Stomach (tissue), 4 donors: ENCODE data around the gene TBC1D1.

Source experiments
- POLR2A ChIP-seq, 4 donors: fragments of 450-650 bp; IDR thresholded peaks; one replicate each; pipeline ENCODE4 v1.6.1; 2016; ENCODE audit warnings: antibody characterized with exemption in 4 of 4, control low read depth in 2 of 4, mild to moderate bottlenecking in 1 of 4, moderate library complexity in 1 of 4
- POLR2AphosphoS5 ChIP-seq, 3 donors: sonication (generic); formaldehyde crosslinking; IDR thresholded peaks; one replicate each; pipeline ENCODE4 v1.6.1; 2016; ENCODE audit warnings: antibody characterized with exemption in 3 of 3
- TF ChIP-seq, protein P1 (sequence below), 7 experiments: fragments of 450-650 bp in 4 of 7; fragments of 200-600 bp in 3 of 7; sonication (generic) in 3 of 7; IDR thresholded peaks; one replicate each; pipeline ENCODE4 v1.5.1; 2016 to 2019; ENCODE audit warnings: antibody characterized with exemption in 7 of 7, control low read depth in 2 of 7, mild to moderate bottlenecking in 1 of 7

GRCh38 chr4:37953156-37953555 is 62.3 kb downstream of the TBC1D1 start:
- TF ChIP-seq, protein P1, sequence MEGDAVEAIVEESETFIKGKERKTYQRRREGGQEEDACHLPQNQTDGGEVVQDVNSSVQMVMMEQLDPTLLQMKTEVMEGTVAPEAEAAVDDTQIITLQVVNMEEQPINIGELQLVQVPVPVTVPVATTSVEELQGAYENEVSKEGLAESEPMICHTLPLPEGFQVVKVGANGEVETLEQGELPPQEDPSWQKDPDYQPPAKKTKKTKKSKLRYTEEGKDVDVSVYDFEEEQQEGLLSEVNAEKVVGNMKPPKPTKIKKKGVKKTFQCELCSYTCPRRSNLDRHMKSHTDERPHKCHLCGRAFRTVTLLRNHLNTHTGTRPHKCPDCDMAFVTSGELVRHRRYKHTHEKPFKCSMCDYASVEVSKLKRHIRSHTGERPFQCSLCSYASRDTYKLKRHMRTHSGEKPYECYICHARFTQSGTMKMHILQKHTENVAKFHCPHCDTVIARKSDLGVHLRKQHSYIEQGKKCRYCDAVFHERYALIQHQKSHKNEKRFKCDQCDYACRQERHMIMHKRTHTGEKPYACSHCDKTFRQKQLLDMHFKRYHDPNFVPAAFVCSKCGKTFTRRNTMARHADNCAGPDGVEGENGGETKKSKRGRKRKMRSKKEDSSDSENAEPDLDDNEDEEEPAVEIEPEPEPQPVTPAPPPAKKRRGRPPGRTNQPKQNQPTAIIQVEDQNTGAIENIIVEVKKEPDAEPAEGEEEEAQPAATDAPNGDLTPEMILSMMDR (IDR thresholded peaks at IDR 0.05): no peak
- TF ChIP-seq POLR2A (IDR thresholded peaks at IDR 0.05) (no peak), POLR2AphosphoS5 (IDR thresholded peaks at IDR 0.05) (no peak)
